ENCODE measurements around the gene NDFIP1. TPM values are rescaled to one million over a fixed set of nuclear protein-coding genes. Genes with fewer than 3 reads are reported as not detected.
"Not testable (repeated sequence)": the region's sequence is repeated elsewhere in the genome, so short reads cannot be mapped to it uniquely, and the experiment has no call there.

NDFIP1 gene
- total RNA-seq, result 46.7 TPM

GRCh38 chr5:142108432-142109330 lies at the start of gene NDFIP1:
TSS of gene NDFIP1 (plus strand) at chr5:142108779. CDS start at chr5:142108975, 196 bp downstream.
- peak; percentile 96 for ATAC-seq

DNA sequence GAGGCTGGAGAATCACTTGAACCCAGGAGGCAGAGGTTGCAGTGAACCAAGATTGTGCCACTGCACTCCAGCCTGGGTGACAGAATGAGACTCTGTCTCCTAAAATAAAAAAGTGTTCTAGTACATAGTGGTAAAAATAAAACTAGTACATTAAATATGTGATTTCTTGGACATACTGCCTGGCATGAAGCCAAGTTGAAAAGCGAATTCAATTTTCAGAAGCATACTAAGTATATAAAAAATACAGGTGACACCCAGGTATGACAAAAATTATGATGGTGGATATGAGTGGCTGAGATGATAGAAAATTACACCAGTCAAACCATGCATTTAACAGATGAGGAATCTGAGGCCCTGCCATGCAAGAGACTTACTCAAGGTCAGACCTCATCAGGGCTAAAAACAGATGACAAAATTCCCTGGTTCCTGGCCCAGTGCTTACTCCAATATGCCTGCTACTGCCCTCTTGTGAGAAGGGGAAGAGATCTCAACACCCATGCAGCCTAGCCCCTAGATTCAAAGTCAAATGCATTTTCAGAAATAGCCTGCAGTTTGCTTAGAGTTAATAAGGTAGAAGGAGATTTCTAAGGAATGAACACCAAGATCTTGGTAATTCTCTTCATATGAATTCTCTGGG lies 49.2 kb upstream of the NDFIP1 start:
- peak; percentile 69 for ATAC-seq
- no peak for DNase-seq (ENCODE audit: low spot score)

More at GRCh38 chr5:142108432-142109330, at the start of gene NDFIP1:
- DNase-seq (ENCODE audit: low spot score), result peak; percentile 91

DNA sequence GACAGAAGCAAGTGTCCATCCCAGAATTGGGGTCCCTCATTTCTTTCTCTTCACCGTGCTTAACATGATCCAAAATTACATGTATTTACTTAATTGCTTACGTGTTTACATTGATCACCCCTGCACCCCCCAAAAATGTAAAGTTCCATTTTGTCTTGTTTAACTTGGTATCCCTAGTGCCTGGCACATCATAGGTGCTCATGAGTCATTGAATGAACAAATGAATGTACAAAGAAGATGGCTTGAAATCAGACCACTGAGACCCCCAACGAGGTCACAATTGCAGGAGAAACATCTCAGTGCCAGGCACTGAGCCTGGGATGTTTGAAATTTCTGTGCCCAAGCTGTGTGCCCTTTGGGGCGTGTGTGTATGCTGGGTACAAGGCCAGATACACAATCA lies 45.2 kb upstream of the NDFIP1 start:
- no peak for ATAC-seq
- DNase-seq (ENCODE audit: low spot score), result no peak

- no peak for ATAC-seq
These were observed 44.7 kb upstream of the NDFIP1 start for GRCh38 chr5:142063878-142064331.

DNA sequence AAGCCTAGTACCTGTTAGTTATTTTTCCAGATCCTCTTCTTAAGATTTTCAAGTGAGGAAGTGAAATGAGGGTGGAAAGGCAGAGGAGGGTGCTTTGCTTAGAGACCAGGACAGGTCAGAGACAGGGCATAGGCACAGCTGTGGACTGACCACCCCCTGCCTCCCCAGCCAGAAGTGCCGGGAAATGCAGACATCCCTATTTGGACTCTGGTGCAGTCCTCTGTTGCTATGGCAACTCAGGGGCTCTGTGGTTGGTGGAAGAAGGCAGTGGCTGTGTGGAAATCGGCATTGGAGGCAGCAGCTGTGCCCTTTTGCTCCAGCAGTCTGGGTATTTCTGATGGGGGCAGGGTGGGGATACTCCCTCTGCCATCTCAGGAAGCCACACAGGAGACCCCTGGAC lies 43.3 kb upstream of the NDFIP1 start:
- DNase-seq (ENCODE audit: low spot score), result no peak
- no peak for ATAC-seq

More at GRCh38 chr5:142063878-142064331, 44.7 kb upstream of the NDFIP1 start:
- no peak for DNase-seq (ENCODE audit: low spot score)

GRCh38 chr5:142069606-142070399 lies 38.8 kb upstream of the NDFIP1 start:
- ATAC-seq (no peak), DNase-seq (ENCODE audit: low spot score) (no peak)

DNA sequence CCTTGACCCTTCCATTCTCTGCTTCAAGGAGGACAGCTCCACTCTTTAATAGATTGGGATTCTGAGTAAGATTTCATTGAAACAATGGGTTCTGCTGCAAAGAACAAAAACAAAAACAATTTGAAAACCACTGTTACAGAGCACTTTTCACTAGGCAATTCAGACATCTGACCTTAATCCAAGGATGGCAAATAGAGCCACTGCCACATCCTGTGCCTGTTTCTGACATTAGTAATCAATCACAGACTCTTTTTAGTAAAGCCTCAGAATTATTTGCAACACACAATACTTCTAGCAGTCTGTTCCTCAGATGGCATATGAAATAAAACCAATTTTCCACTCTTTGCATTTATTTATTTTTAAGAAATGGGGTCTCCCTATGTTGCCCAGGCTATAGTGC lies 37.8 kb upstream of the NDFIP1 start:
- DNase-seq (ENCODE audit: low spot score) (no peak), ATAC-seq (no peak)

GRCh38 chr5:142072488-142072887 lies 36.1 kb upstream of the NDFIP1 start:
- no peak for ATAC-seq
- DNase-seq (ENCODE audit: low spot score), result no peak

GRCh38 chr5:142073362-142073988 lies 35.1 kb upstream of the NDFIP1 start:
- ATAC-seq (peak; percentile 54), DNase-seq (ENCODE audit: low spot score) (no peak)

DNA sequence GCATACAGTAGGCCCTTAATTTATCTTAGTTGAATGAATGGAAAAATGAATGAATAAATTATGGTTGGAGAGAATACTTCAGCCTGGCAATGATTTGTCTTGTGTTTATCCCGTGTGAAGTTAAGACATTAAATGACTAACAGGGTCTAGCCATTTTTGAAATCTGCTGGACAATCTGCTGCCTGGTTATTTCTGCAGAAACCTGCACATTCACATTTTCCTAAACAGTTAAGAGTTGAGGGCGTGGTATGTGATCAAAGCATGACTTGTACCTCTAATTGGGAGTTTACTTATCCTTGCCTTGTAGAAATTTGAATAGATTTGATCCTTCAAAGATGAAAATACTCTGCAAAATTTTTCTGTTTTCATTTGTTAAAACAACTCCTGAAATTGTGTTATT lies 34.6 kb upstream of the NDFIP1 start:
- no peak for ATAC-seq
- no peak for DNase-seq (ENCODE audit: low spot score)

DNA sequence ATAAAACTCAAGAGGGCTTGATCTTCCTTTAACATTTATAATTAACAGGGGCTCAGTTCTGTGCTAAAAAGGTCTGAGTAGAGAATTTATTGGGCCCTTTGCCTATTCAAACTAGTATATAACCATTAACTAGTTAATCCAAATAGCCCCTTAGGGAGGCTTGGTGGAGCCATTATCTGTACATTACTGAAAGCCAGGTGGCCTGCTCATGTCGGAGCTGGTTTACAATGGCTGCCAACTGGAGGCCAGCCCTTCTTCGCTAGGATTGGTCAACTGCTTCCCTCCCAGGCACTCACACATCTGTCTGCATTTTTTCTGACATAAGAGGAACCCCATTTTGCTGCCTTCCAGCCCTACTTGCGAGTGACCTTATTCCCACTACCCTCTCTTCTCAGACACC lies 30.4 kb upstream of the NDFIP1 start:
- DNase-seq (ENCODE audit: low spot score) (no peak), ATAC-seq (no peak)

DNA sequence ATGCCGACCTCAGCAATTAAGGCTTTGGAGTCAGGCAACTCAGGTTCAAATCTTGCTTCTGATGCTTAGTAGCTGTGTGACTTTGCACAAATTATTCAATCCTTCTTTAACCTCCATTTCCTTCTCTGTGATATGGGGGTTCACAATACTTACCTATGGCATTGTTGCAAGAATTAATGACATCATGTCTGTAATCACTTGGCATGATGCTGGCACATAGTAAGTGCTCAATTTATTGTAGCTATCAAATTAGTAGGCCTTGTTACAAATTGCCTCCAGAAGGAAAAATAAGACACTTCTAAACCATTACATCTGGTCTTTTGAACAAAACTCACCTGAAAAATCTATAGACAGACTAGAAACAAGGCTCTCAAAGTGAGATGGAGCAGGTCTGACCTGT lies 29.9 kb upstream of the NDFIP1 start:
- DNase-seq (ENCODE audit: low spot score), result no peak
- ATAC-seq, result no peak

GRCh38 chr5:142079306-142079721 lies 29.3 kb upstream of the NDFIP1 start:
- DNase-seq (ENCODE audit: low spot score) (no peak), ATAC-seq (no peak)

DNA sequence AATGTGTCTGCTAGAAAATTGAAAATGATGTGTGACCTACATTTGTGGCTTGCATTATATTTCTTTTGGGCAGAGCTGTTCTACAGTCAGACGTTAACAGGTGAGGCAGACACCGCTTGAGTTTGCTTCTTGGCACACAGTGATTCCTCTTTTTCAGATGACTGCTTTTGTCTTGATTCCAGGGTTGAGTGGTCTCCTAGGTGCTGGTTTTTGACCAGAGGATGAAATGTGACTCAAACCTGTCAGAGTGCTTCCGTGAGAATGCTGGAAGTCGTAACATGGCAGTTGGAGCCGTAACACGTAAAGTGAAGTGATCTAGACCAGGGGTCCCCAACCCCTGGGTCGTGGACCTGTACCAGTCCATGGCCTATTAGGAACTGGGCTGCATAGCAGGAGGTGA lies 28.3 kb upstream of the NDFIP1 start:
- ATAC-seq, result no peak
- DNase-seq (ENCODE audit: low spot score), result no peak

GRCh38 chr5:142082182-142082781 lies 26.3 kb upstream of the NDFIP1 start:
- ATAC-seq (no peak), DNase-seq (ENCODE audit: low spot score) (no peak)

DNA sequence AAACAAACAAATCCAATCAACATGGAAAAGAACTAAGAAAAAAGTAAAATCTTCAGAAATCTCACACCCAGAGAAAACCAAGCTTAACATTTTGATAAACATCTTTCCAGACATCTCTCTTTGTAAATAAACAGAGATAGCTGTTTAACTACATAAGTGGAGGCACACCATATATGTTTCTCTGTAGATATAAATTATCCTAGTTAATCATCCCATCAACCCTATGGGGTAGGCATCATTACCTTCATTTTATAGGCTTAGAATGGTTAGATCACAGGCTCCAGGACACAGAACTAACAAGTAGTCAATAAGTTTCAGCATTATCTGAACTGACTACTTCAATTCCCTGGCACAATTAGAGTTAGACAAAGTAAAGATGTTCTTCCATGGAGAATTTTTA lies 22.4 kb upstream of the NDFIP1 start:
- ATAC-seq (no peak), DNase-seq (ENCODE audit: low spot score) (no peak)

- DNase-seq (ENCODE audit: low spot score), result no peak
- ATAC-seq, result no peak
These were observed 21.9 kb upstream of the NDFIP1 start for GRCh38 chr5:142086679-142087078.

GRCh38 chr5:142087920-142088679 lies 20.5 kb upstream of the NDFIP1 start:
- ATAC-seq, result no peak
- DNase-seq (ENCODE audit: low spot score), result no peak

DNA sequence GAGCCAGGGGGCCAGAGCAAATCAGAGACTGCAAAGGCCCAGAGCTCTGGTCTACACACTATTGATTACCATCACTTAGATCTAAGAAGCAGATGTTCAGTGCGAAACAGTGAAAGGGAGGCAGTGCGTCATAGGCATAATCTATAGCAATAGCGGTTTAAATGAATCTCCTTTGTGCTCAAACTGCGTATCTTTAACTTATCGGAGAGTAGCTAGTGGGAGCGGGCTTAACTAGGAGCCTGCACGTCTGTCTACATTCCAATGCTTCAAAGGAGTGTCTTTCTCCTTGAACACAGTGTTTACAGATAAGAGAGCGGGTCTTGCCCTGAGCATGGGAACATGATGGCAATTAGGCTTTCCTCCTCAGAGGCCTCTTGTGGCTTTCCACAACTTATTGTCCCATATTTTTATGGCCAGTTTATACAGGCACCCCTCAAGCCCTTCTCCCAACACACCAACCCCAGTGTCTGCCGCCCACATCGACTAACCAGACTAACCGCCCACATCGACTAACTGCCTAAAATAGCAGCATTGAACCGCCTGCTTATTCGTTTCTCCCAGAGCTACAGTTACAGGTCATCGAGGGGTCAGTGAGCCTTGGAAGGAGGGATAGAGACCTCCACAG lies 19.6 kb upstream of the NDFIP1 start:
- not testable (repeated sequence) for DNase-seq (ENCODE audit: low spot score); ATAC-seq
